ENCODE measurements around the gene AIFM2.

GRCh38 chr10:70063418-70064098, 69.1 kb downstream of the AIFM2 start:
- TF ChIP-seq POLR2AphosphoS5 (IDR thresholded peaks at IDR 0.05; ENCODE audit: low read length) (no peak), PML (IDR thresholded peaks at IDR 0.05; ENCODE audit: low read length) (no peak), TCF7 (IDR thresholded peaks at IDR 0.05; ENCODE audit: borderline replicate concordance) (no peak), TARDBP (IDR thresholded peaks at IDR 0.05; ENCODE audit: borderline replicate concordance) (no peak), CEBPB (IDR thresholded peaks at IDR 0.05; ENCODE audit: borderline replicate concordance in 1 of 2, low read depth in 2 of 2, low read length in 2 of 2) (no peak), MXI1 (IDR thresholded peaks at IDR 0.05; ENCODE audit: low read depth, low read length) (no peak), USF2 (IDR thresholded peaks at IDR 0.05; ENCODE audit: borderline replicate concordance, low read depth, low read length) (no peak), MTA3 (IDR thresholded peaks at IDR 0.05; ENCODE audit: borderline replicate concordance, low read length) (no peak), EP300 (IDR thresholded peaks at IDR 0.05; ENCODE audit: borderline replicate concordance in 1 of 2, control insufficient read depth in 1 of 2, low read depth in 2 of 2, low read length in 2 of 2) (no peak), POLR2A (IDR thresholded peaks at IDR 0.05; ENCODE audit: low read depth, low read length) (no peak)
- TF ChIP-seq, protein P1, sequence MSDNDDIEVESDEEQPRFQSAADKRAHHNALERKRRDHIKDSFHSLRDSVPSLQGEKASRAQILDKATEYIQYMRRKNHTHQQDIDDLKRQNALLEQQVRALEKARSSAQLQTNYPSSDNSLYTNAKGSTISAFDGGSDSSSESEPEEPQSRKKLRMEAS (IDR thresholded peaks at IDR 0.05; ENCODE audit: low read depth, low read length): no peak
- TF ChIP-seq, protein P2, sequence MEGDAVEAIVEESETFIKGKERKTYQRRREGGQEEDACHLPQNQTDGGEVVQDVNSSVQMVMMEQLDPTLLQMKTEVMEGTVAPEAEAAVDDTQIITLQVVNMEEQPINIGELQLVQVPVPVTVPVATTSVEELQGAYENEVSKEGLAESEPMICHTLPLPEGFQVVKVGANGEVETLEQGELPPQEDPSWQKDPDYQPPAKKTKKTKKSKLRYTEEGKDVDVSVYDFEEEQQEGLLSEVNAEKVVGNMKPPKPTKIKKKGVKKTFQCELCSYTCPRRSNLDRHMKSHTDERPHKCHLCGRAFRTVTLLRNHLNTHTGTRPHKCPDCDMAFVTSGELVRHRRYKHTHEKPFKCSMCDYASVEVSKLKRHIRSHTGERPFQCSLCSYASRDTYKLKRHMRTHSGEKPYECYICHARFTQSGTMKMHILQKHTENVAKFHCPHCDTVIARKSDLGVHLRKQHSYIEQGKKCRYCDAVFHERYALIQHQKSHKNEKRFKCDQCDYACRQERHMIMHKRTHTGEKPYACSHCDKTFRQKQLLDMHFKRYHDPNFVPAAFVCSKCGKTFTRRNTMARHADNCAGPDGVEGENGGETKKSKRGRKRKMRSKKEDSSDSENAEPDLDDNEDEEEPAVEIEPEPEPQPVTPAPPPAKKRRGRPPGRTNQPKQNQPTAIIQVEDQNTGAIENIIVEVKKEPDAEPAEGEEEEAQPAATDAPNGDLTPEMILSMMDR (IDR thresholded peaks at IDR 0.05 in 2 of 3, conservative IDR thresholded peaks at IDR 0.05 in 1 of 3; ENCODE audit: control insufficient read depth in 2 of 3, extremely low read depth in 1 of 3, insufficient read depth in 1 of 3, low read depth in 3 of 3, low read length in 3 of 3): no peak

Data from GM12878 (cell line).